Prostate gland (tissue), 2 donors: ENCODE data around the gene OPN3.

Experiments
- POLR2A ChIP-seq: fragments of 450-650 bp; IDR thresholded peaks from one replicate; pipeline ENCODE4 v1.6.1; 2016; ENCODE audit warnings: antibody characterized with exemption, mild to moderate bottlenecking
- TF ChIP-seq, protein P1 (sequence below), 4 experiments: fragments of 200-600 bp in 2 of 4; fragments of 450-650 bp in 2 of 4; sonication (generic) in 2 of 4; IDR thresholded peaks; 1 replicate in 3 of 4; 2 replicates in 1 of 4; pipeline ENCODE4 v1.5.1; 2016 to 2019; ENCODE audit warnings: antibody characterized with exemption in 4 of 4, mild to moderate bottlenecking in 2 of 4, moderate library complexity in 2 of 4

GRCh38 chr1:241682921-241683320 is 42.8 kb upstream of the OPN3 start:
- TF ChIP-seq, protein P1, sequence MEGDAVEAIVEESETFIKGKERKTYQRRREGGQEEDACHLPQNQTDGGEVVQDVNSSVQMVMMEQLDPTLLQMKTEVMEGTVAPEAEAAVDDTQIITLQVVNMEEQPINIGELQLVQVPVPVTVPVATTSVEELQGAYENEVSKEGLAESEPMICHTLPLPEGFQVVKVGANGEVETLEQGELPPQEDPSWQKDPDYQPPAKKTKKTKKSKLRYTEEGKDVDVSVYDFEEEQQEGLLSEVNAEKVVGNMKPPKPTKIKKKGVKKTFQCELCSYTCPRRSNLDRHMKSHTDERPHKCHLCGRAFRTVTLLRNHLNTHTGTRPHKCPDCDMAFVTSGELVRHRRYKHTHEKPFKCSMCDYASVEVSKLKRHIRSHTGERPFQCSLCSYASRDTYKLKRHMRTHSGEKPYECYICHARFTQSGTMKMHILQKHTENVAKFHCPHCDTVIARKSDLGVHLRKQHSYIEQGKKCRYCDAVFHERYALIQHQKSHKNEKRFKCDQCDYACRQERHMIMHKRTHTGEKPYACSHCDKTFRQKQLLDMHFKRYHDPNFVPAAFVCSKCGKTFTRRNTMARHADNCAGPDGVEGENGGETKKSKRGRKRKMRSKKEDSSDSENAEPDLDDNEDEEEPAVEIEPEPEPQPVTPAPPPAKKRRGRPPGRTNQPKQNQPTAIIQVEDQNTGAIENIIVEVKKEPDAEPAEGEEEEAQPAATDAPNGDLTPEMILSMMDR (IDR thresholded peaks at IDR 0.05) = no peak
- no peak for TF ChIP-seq POLR2A
